ENCODE results near the gene MSANTD2.

Gene MSANTD2

GRCh38 chr11:124766156-124766555 lies 34.0 kb downstream of the MSANTD2 start:
- no peak overlapping the region for H2BK15ac ChIP-seq (ENCODE audit: low read depth, poor library complexity, severe bottlenecking)
- DNase-seq = no peak
- peaks cover 17 to 18% of the 10 kb centered on the region in 2 experiments for H3K27me3 ChIP-seq (ENCODE audit: control insufficient read depth in 1 of 2, insufficient read depth in 1 of 2, low read length in 2 of 2)
- H3K18ac ChIP-seq (ENCODE audit: low read depth in 1 of 2, low read length in 2 of 2) = no peak overlapping the region
- H3K9ac ChIP-seq (ENCODE audit: low read length) = no peak overlapping the region
- no peak overlapping the region for H2BK12ac ChIP-seq (ENCODE audit: low read length in 2 of 2)
- no peak overlapping the region for H3K4ac ChIP-seq (ENCODE audit: low read depth in 1 of 2, low read length in 2 of 2)
- no peaks in the 10 kb centered on the region for H3K9me3 ChIP-seq (ENCODE audit: control insufficient read depth, low read length)
- no peak overlapping the region for H2AK5ac ChIP-seq (ENCODE audit: low read length, severe bottlenecking)
- no peak overlapping the region for H2BK5ac ChIP-seq (ENCODE audit: low read depth, low read length, poor library complexity, severe bottlenecking)
- H2BK120ac ChIP-seq (ENCODE audit: low read depth, low read length) = no peak overlapping the region
- H3K14ac ChIP-seq (ENCODE audit: low read length in 2 of 2) = no peak overlapping the region
- H3K4me2 ChIP-seq (ENCODE audit: low read length, poor library complexity, severe bottlenecking) = no peak overlapping the region
- H3K4me3 ChIP-seq (ENCODE audit: insufficient read depth in 1 of 2, low read depth in 1 of 2, low read length in 2 of 2) = no peak overlapping the region
- H4K8ac ChIP-seq (ENCODE audit: low read length) = no peak overlapping the region
- H4K91ac ChIP-seq (ENCODE audit: low read length) = no peak overlapping the region
- H3K27ac ChIP-seq (ENCODE audit: low read length, poor library complexity, severe bottlenecking) = no peak overlapping the region
- H3K79me1 ChIP-seq (replicated peaks; ENCODE audit: low read length, poor library complexity, severe bottlenecking) = peaks cover 13% of the 10 kb centered on the region
- H3K4me1 ChIP-seq (ENCODE audit: control insufficient read depth, insufficient read depth, low read depth, low read length) = peaks cover 20% of the 10 kb centered on the region
- H2AFZ ChIP-seq (ENCODE audit: low read depth, low read length) = no peak overlapping the region
- peaks cover 11 to 39% of the 10 kb centered on the region in 2 experiments for H3K36me3 ChIP-seq (ENCODE audit: control insufficient read depth in 1 of 2, insufficient read depth in 2 of 2, low read depth in 1 of 2, low read length in 2 of 2)
- no CpG with 5 or more reads among the region's 2 CpGs for WGBS
- no peak overlapping the region for H3K23ac ChIP-seq (ENCODE audit: low read length in 2 of 2)

DNA sequence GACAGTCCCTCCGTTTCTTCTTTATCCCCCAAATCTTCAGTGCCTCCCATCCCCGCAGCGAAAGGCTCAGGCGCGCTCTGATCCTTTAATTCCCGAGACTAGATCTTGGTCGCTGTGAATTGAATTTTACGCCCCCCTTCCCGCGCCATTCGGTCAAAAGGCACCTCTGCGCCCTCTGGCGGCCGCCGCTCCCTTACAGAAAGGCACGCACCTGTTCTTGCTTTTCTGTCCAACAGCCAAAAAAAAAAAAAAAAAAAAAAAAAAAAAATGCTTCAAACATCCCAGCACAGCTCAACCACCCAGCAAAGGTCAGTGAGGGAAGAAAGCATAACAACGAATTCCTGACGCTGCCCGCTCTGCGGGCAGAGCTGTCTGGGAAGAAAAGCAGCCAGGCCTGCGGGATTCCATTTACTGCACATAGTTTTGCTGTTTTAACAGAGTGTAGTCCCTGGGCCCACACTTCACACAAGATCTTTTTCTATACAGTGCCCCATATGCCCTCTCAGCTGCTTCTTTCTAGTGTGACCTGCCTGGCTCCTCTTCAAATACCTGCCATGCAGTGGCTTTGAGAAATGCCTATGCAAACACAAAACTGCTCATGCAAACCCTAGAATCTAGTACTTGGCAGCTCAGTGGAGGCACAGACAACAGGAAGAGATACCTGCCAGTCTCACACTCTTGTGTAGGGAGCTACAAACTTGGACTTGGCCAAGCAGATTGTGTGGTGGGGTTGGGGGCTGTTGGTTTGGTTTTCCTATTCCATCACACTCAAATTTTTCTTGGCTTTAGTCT lies 36.9 kb downstream of the MSANTD2 start:
- Histone ChIP-seq H2BK12ac (ENCODE audit: low read length in 2 of 2) (no peak overlapping the region), H3K27ac (ENCODE audit: low read length, poor library complexity, severe bottlenecking) (peak overlapping the region; percentile 39), H3K4me2 (ENCODE audit: low read length, poor library complexity, severe bottlenecking) (peak overlapping the region; percentile 88), H3K9ac (ENCODE audit: low read length) (peak overlapping the region; percentile 38), H3K23ac (ENCODE audit: low read length in 2 of 2) (no peak overlapping the region), H2BK15ac (ENCODE audit: low read depth, poor library complexity, severe bottlenecking) (no peak overlapping the region), H2BK5ac (ENCODE audit: low read depth, low read length, poor library complexity, severe bottlenecking) (no peak overlapping the region), H3K79me1 (replicated peaks; ENCODE audit: low read length, poor library complexity, severe bottlenecking) (peaks cover 10% of the 10 kb centered on the region), H3K14ac (ENCODE audit: low read length in 2 of 2) (no peak overlapping the region), H3K9me3 (ENCODE audit: control insufficient read depth, low read length) (no peaks in the 10 kb centered on the region), H2BK120ac (ENCODE audit: low read depth, low read length) (no peak overlapping the region), H3K4me1 (ENCODE audit: control insufficient read depth, insufficient read depth, low read depth, low read length) (peaks cover 39% of the 10 kb centered on the region), H4K8ac (ENCODE audit: low read length) (no peak overlapping the region), H3K4ac (ENCODE audit: low read depth in 1 of 2, low read length in 2 of 2) (no peak overlapping the region), H3K4me3 (ENCODE audit: insufficient read depth in 1 of 2, low read depth in 1 of 2, low read length in 2 of 2) (peak overlapping the region; percentile 23 to 71), H2AK5ac (ENCODE audit: low read length, severe bottlenecking) (no peak overlapping the region), H3K36me3 (ENCODE audit: control insufficient read depth in 1 of 2, insufficient read depth in 2 of 2, low read depth in 1 of 2, low read length in 2 of 2) (peaks cover 6 to 28% of the 10 kb centered on the region in 2 experiments), H2AFZ (ENCODE audit: low read depth, low read length) (no peak overlapping the region), H3K27me3 (ENCODE audit: control insufficient read depth in 1 of 2, insufficient read depth in 1 of 2, low read length in 2 of 2) (peaks cover 35 to 46% of the 10 kb centered on the region in 2 experiments), H3K18ac (ENCODE audit: low read depth in 1 of 2, low read length in 2 of 2) (no peak overlapping the region), H4K91ac (ENCODE audit: low read length) (no peak overlapping the region)
- WGBS = 7% methylated on average over 21 of the region's 21 CpGs
- peak; percentile 63 for DNase-seq

DNA sequence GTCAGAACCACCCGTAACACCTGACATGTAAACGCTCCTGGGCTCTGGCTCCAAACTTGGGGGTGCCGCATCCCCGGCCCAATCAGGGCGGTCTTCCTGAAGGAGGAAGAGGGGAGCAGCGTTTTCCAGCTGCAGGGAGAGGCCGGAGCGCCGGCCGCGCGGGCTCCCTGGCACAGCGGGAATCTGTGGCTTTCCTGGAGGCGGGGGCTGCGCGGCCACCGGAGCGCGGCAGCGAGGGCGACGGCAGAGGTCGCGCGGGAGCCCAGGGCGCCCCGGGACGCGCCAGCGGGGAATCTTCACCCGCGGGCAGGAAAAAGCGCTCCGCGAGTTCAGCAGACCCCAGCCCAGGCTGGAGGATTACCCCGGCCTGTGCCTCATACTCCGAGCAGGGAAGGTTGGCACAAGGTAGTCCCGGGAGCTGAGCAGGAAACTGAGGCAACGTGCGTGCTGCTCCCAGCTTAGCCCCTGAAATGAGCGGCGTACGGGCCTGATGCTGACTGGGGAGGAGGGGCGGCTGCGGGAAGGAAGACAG lies 37.5 kb downstream of the MSANTD2 start:
- Histone ChIP-seq H3K79me1 (replicated peaks; ENCODE audit: low read length, poor library complexity, severe bottlenecking) (peaks cover 10% of the 10 kb centered on the region), H2BK120ac (ENCODE audit: low read depth, low read length) (no peak overlapping the region), H3K4me2 (ENCODE audit: low read length, poor library complexity, severe bottlenecking) (peak overlapping the region; percentile 88), H4K8ac (ENCODE audit: low read length) (no peak overlapping the region), H3K27me3 (ENCODE audit: control insufficient read depth in 1 of 2, insufficient read depth in 1 of 2, low read length in 2 of 2) (peaks cover 42 to 53% of the 10 kb centered on the region in 2 experiments), H3K18ac (ENCODE audit: low read depth in 1 of 2, low read length in 2 of 2) (no peak overlapping the region), H3K27ac (ENCODE audit: low read length, poor library complexity, severe bottlenecking) (no peak overlapping the region), H4K91ac (ENCODE audit: low read length) (no peak overlapping the region), H3K14ac (ENCODE audit: low read length in 2 of 2) (peak overlapping the region in 1 of 2 experiments; percentile 84), H3K4me3 (ENCODE audit: insufficient read depth in 1 of 2, low read depth in 1 of 2, low read length in 2 of 2) (peak overlapping the region; percentile 23 to 71), H3K9ac (ENCODE audit: low read length) (peak overlapping the region; percentile 38), H2AFZ (ENCODE audit: low read depth, low read length) (no peak overlapping the region), H2BK12ac (ENCODE audit: low read length in 2 of 2) (no peak overlapping the region), H2BK5ac (ENCODE audit: low read depth, low read length, poor library complexity, severe bottlenecking) (no peak overlapping the region), H3K4ac (ENCODE audit: low read depth in 1 of 2, low read length in 2 of 2) (no peak overlapping the region), H2BK15ac (ENCODE audit: low read depth, poor library complexity, severe bottlenecking) (no peak overlapping the region), H3K9me3 (ENCODE audit: control insufficient read depth, low read length) (no peaks in the 10 kb centered on the region), H3K23ac (ENCODE audit: low read length in 2 of 2) (peak overlapping the region in 1 of 2 experiments; percentile 43), H3K36me3 (ENCODE audit: control insufficient read depth in 1 of 2, insufficient read depth in 2 of 2, low read depth in 1 of 2, low read length in 2 of 2) (peaks cover 5 to 26% of the 10 kb centered on the region in 2 experiments), H2AK5ac (ENCODE audit: low read length, severe bottlenecking) (no peak overlapping the region), H3K4me1 (ENCODE audit: control insufficient read depth, insufficient read depth, low read depth, low read length) (peaks cover 42% of the 10 kb centered on the region)
- no peak for DNase-seq
- 2% methylated on average over 41 of the region's 45 CpGs for WGBS

DNA sequence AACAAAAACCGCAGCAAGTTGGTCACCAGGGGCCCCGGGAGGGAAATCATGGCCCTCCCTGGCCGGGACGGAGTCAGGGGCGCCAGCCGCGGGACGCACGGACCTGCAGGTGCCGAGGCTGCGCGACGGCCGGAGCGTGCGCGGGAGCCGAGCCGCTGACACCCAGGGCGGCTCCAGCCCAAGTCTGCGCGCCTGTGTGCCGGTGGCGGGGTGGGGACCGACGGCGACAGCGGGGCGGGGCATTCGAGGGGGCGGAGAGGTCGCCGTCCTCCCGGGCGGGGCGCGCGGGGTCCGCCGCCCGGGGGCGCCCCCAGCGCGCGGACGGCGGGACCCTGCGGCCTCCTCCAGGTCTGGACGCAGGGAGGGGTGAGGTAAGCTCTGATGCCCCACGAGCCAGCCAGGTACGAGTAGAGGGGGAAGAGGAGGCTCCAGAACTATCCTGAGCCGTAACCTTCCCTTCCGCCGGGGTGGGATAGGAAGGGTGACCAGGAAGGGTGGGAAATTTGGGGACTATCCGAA lies 38.0 kb downstream of the MSANTD2 start, which contains the start of gene ESAM:
Gene ESAM, minus strand, starts transcription at position 186 of the 519 bp plus-strand sequence. Its CDS starts 136 bp downstream, at position 50.
- Histone ChIP-seq H2BK12ac (ENCODE audit: low read length in 2 of 2) (no peak within 1 kb of the TSS), H3K4me2 (ENCODE audit: low read length, poor library complexity, severe bottlenecking) (peak within 1 kb of the TSS; percentile 88), H3K4me1 (ENCODE audit: control insufficient read depth, insufficient read depth, low read depth, low read length) (peaks cover 42% of the 10 kb centered on the region), H3K4ac (ENCODE audit: low read depth in 1 of 2, low read length in 2 of 2) (no peak within 1 kb of the TSS), H3K4me3 (ENCODE audit: insufficient read depth in 1 of 2, low read depth in 1 of 2, low read length in 2 of 2) (peak within 1 kb of the TSS; percentile 32 to 71), H3K9me3 (ENCODE audit: control insufficient read depth, low read length) (no peaks in the 10 kb centered on the region), H3K79me1 (replicated peaks; ENCODE audit: low read length, poor library complexity, severe bottlenecking) (peaks cover 7% of the 10 kb centered on the region), H2AFZ (ENCODE audit: low read depth, low read length) (no peak within 1 kb of the TSS), H3K36me3 (ENCODE audit: control insufficient read depth in 1 of 2, insufficient read depth in 2 of 2, low read depth in 1 of 2, low read length in 2 of 2) (peaks cover 0 to 20% of the 10 kb centered on the region in 2 experiments), H3K27me3 (ENCODE audit: control insufficient read depth in 1 of 2, insufficient read depth in 1 of 2, low read length in 2 of 2) (peaks cover 47 to 58% of the 10 kb centered on the region in 2 experiments), H3K9ac (ENCODE audit: low read length) (peak within 1 kb of the TSS; percentile 38), H2AK5ac (ENCODE audit: low read length, severe bottlenecking) (no peak within 1 kb of the TSS), H2BK15ac (ENCODE audit: low read depth, poor library complexity, severe bottlenecking) (no peak within 1 kb of the TSS), H3K18ac (ENCODE audit: low read depth in 1 of 2, low read length in 2 of 2) (no peak within 1 kb of the TSS), H3K27ac (ENCODE audit: low read length, poor library complexity, severe bottlenecking) (no peak within 1 kb of the TSS), H3K23ac (ENCODE audit: low read length in 2 of 2) (peak within 1 kb of the TSS in 1 of 2 experiments; percentile 43), H2BK5ac (ENCODE audit: low read depth, low read length, poor library complexity, severe bottlenecking) (no peak within 1 kb of the TSS), H4K91ac (ENCODE audit: low read length) (no peak within 1 kb of the TSS), H3K14ac (ENCODE audit: low read length in 2 of 2) (peak within 1 kb of the TSS in 1 of 2 experiments; percentile 84), H4K8ac (ENCODE audit: low read length) (no peak within 1 kb of the TSS), H2BK120ac (ENCODE audit: low read depth, low read length) (no peak within 1 kb of the TSS)
- 2% methylated on average over 53 of the region's 55 CpGs for WGBS
- DNase-seq = no peak

Measured in mesenchymal stem cell (in vitro differentiated cells and primary cell).